Fibroblast of peridontal ligament (primary cell): ENCODE data around the gene HEPACAM2.

ENCODE experiments used
- DNase-seq: peaks from one replicate; pipeline ENCODE4 v3.0.0-alpha.2; 2010; ENCODE audit errors: extremely low read depth

Gene HEPACAM2

GRCh38 chr7:93226310-93226709 is at the start of gene HEPACAM2:
TSS of gene HEPACAM2 (minus strand) at chr7:93226469.
- DNase-seq = no peak

GRCh38 chr7:93265220-93265619 is 39.0 kb upstream of the HEPACAM2 start:
- DNase-seq = no peak

DNA sequence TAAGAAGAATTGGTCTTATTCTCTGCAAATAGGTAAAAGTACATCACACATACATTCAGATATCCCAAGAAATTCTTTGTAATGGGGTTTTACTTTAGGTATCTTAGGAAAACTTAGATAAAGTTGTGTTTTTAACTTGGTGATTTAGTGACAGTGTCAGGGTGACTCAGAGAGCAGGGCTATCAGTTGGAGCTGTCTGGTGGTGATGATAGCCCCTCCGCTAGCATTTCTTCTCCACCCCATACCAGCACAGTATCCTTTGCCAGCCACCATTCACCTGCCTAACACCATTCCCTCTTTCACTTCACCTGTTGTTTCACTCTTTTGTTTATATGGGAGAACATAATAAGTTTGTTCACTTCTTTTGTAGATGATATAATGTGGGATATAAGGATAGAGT is 36.3 kb upstream of the HEPACAM2 start:
- no peak for DNase-seq

DNA sequence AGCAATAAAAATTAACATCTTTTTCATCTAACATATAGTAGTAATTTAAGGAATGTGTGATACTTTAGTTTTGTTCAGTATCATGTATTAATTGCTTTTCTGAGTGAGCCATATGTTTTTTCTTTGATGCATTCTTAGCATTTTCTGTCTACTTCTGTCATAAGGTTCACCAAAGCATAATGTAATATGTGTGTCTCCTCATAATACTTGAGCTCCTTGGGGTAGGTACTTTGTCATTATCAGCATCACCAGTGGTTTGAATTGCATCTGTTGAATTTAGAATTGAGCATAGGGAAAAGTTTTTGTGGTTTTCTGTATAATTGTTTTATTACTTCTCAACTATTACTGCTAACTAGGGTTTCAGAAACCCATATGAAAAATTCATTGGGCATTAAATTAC is 32.4 kb upstream of the HEPACAM2 start:
- no peak for DNase-seq

DNA sequence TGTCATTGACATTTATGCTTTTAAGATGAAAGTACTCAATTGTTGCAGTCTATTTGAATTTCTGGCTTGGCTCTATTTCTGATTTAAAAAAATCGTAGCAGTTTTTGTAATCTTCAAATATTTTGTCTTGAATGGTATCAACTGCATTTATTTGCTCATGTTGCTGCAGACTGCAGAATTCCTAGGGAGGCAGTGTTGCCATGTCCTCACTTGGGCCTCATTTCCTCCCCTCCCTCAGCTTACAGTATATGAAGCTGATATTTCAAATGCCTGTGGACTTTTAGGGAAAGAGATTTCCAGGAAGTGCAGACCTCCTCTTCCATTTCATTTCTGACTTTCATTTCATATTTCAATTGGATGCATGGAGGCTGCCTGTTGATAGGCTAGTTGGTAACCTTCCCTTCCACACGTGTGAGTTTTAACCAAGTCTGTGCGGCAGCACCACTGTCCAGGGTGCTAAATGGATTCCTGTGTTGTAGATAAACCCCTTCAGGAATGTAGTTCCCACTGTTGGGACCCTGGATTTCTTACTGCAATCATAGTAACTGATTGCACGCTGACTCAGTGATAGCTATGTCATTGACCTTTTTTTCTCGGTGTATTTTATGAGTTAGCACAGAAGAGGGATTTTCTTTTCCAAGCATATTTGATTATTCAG is 23.4 kb upstream of the HEPACAM2 start:
- peak; percentile 28 for DNase-seq

- peak; percentile 73 for DNase-seq
Observed at GRCh38 chr7:93245525-93246432, 19.5 kb upstream of the HEPACAM2 start.

DNA sequence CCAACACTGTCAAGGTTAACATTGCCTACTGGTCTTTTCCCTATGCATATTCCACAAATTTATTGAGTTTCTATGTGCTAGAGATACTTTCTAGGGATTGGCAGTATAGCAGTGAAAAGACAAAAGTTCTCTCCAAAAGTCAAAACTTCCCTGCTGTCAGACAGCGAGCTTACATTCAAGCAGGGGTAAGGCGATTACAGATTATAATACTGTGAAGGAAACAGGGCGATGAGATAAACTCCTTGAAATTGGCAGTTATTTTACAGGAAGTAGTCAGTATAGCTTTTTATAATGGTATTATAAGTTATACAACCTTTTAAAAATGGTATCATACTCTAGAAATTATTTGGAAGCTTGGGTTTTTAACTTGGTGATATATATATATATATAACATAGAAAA is 15.8 kb upstream of the HEPACAM2 start:
- DNase-seq = no peak

GRCh38 chr7:93239824-93240223 is 13.6 kb upstream of the HEPACAM2 start:
- no peak for DNase-seq

GRCh38 chr7:93238748-93239147 is 12.5 kb upstream of the HEPACAM2 start:
- DNase-seq = no peak

- DNase-seq = no peak
Observed at GRCh38 chr7:93238131-93238530, 11.9 kb upstream of the HEPACAM2 start.

- no peak for DNase-seq
Observed at GRCh38 chr7:93235541-93235940, 9.3 kb upstream of the HEPACAM2 start.

GRCh38 chr7:93232673-93233018 is 6.4 kb upstream of the HEPACAM2 start:
- DNase-seq = no peak

- DNase-seq = peak; percentile 95
Observed at GRCh38 chr7:93231799-93232672, 5.8 kb upstream of the HEPACAM2 start, which contains the start of gene VPS50. TSS of gene VPS50 (plus strand) at chr7:93232366. CDS start at chr7:93232468, 102 bp downstream.

GRCh38 chr7:93231259-93231658 is 5.0 kb upstream of the HEPACAM2 start:
- no peak for DNase-seq

DNA sequence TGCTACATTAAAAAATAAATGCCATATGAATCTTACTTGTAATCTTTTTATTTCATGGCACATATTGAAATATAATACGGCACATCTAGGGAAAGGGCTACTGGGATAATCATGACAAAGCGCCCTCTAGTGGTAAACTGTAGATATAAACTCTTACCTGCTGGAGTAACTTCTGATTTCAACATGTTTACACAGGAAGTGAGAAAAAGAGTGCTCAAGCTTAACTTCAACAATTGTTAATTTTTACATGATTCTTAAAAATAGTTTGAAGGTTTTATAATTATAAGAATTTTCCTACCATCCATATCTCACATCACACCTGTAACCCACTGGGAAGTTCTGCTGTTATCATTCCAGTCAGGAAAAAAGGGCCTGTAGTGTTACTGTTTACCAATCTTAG is 2.0 kb upstream of the HEPACAM2 start:
- peak; percentile 80 for DNase-seq

GRCh38 chr7:93219868-93220267 is 6.4 kb downstream of the HEPACAM2 start:
- no peak for DNase-seq

- DNase-seq = no peak
Observed at GRCh38 chr7:93218997-93219827, 7.1 kb downstream of the HEPACAM2 start.

DNA sequence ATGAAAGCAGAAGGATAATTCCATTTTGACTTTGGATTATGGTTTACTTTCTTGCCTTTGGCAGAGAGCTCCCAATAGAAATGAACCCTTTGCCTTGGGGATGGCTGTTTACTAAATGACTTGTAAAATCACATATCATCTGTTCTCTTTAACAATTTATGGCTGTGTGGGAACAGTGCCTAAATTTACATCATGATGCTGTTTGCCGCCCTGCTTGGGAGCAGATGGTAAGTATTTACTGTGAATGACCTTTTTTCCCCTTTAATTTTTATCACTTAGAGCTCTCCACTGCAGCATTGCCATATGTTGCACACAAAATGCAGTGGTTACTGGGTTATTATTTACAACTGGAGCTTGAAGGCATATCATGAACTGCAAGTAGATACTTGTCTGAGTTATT is 13.4 kb downstream of the HEPACAM2 start:
- DNase-seq = no peak

GRCh38 chr7:93211228-93211818 is 14.9 kb downstream of the HEPACAM2 start:
- DNase-seq = no peak

GRCh38 chr7:93205046-93205445 is 21.2 kb downstream of the HEPACAM2 start:
- DNase-seq = no peak

GRCh38 chr7:93203496-93203895 is 22.8 kb downstream of the HEPACAM2 start:
- DNase-seq = no peak
